Measurements from ENCODE around the gene CDKN2C.
A peak's percentile ranks its signal among the peaks of the same experiment; 100 is the strongest.

The CDKN2C gene

GRCh38 chr1:50964863-50965262 is 5.2 kb upstream of the CDKN2C start:
- DNase-seq (ENCODE audit: low read depth in 2 of 2) = no peak

GRCh38 chr1:50966991-50967390 is 3.1 kb upstream of the CDKN2C start:
- DNase-seq (ENCODE audit: low read depth in 2 of 2) = no peak

- DNase-seq (ENCODE audit: low read depth in 2 of 2) = no peak
Observed at GRCh38 chr1:50967416-50968157, 2.5 kb upstream of the CDKN2C start.

GRCh38 chr1:50968158-50968820 is 1.8 kb upstream of the CDKN2C start:
- peak; percentile 67 to 75 for DNase-seq (ENCODE audit: low read depth in 2 of 2)

GRCh38 chr1:50968821-50969610 is 1.0 kb upstream of the CDKN2C start:
- peak in 1 of 2 donors; percentile 12 for DNase-seq (ENCODE audit: low read depth in 2 of 2)

- DNase-seq (ENCODE audit: low read depth in 2 of 2) = no peak
Observed at GRCh38 chr1:50970509-50970887, 453 bp downstream of the CDKN2C start.

GRCh38 chr1:50970931-50971582 is 1.0 kb downstream of the CDKN2C start:
- no peak for DNase-seq (ENCODE audit: low read depth in 2 of 2)

GRCh38 chr1:50971748-50972305 is 1.8 kb downstream of the CDKN2C start:
- no peak for DNase-seq (ENCODE audit: low read depth in 2 of 2)

GRCh38 chr1:50972766-50973165 is 2.7 kb downstream of the CDKN2C start:
- DNase-seq (ENCODE audit: low read depth in 2 of 2) = no peak

GRCh38 chr1:50973255-50973654 is 3.2 kb downstream of the CDKN2C start:
- DNase-seq (ENCODE audit: low read depth in 2 of 2) = no peak

GRCh38 chr1:50973875-50974617 is 4.0 kb downstream of the CDKN2C start:
- no peak for DNase-seq (ENCODE audit: low read depth in 2 of 2)

GRCh38 chr1:50974618-50974935 is 4.5 kb downstream of the CDKN2C start:
- no peak for DNase-seq (ENCODE audit: low read depth in 2 of 2)

GRCh38 chr1:50975436-50975835 is 5.4 kb downstream of the CDKN2C start:
- DNase-seq (ENCODE audit: low read depth in 2 of 2) = no peak

- no peak for DNase-seq (ENCODE audit: low read depth in 2 of 2)
Observed at GRCh38 chr1:50976111-50976889, 6.3 kb downstream of the CDKN2C start.

GRCh38 chr1:50976890-50977574 is 7.0 kb downstream of the CDKN2C start:
- no peak for DNase-seq (ENCODE audit: low read depth in 2 of 2)

- no peak for DNase-seq (ENCODE audit: low read depth in 2 of 2)
Observed at GRCh38 chr1:50977575-50978143, 7.6 kb downstream of the CDKN2C start.

GRCh38 chr1:50978144-50978851 is 8.3 kb downstream of the CDKN2C start:
- DNase-seq (ENCODE audit: low read depth in 2 of 2) = no peak

- no peak for DNase-seq (ENCODE audit: low read depth in 2 of 2)
Observed at GRCh38 chr1:50978852-50979781, 9.1 kb downstream of the CDKN2C start.
